Measurements from ENCODE around the gene NR6A1.

GRCh38 chr9:124749781-124750180 is 21.3 kb downstream of the NR6A1 start:
- no peak for TF ChIP-seq ZNF561 (tag by site-specific recombination; IDR thresholded peaks at IDR 0.05; ENCODE audit: borderline replicate concordance)
- TF ChIP-seq TCF7L2 (IDR thresholded peaks at IDR 0.05; ENCODE audit: borderline replicate concordance, low read depth, low read length), result no peak
- no peak for TF ChIP-seq ZBTB21 (tag by site-specific recombination; IDR thresholded peaks at IDR 0.05)
- TF ChIP-seq ZNF114 (tag by site-specific recombination; IDR thresholded peaks at IDR 0.05), result no peak
- TF ChIP-seq, protein P1, sequence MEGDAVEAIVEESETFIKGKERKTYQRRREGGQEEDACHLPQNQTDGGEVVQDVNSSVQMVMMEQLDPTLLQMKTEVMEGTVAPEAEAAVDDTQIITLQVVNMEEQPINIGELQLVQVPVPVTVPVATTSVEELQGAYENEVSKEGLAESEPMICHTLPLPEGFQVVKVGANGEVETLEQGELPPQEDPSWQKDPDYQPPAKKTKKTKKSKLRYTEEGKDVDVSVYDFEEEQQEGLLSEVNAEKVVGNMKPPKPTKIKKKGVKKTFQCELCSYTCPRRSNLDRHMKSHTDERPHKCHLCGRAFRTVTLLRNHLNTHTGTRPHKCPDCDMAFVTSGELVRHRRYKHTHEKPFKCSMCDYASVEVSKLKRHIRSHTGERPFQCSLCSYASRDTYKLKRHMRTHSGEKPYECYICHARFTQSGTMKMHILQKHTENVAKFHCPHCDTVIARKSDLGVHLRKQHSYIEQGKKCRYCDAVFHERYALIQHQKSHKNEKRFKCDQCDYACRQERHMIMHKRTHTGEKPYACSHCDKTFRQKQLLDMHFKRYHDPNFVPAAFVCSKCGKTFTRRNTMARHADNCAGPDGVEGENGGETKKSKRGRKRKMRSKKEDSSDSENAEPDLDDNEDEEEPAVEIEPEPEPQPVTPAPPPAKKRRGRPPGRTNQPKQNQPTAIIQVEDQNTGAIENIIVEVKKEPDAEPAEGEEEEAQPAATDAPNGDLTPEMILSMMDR (tag by site-specific recombination; IDR thresholded peaks at IDR 0.05), result no peak
- TF ChIP-seq ZNF174 (tag by site-specific recombination; IDR thresholded peaks at IDR 0.05), result no peak
- TF ChIP-seq ZNF626 (tag by site-specific recombination; IDR thresholded peaks at IDR 0.05), result no peak
- TF ChIP-seq, protein P2, sequence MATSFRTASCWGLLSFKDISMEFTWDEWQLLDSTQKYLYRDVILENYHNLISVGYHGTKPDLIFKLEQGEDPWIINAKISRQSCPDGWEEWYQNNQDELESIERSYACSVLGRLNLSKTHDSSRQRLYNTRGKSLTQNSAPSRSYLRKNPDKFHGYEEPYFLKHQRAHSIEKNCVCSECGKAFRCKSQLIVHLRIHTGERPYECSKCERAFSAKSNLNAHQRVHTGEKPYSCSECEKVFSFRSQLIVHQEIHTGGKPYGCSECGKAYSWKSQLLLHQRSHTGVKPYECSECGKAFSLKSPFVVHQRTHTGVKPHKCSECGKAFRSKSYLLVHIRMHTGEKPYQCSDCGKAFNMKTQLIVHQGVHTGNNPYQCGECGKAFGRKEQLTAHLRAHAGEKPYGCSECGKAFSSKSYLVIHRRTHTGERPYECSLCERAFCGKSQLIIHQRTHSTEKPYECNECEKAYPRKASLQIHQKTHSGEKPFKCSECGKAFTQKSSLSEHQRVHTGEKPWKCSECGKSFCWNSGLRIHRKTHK (tag by site-specific recombination; IDR thresholded peaks at IDR 0.05), result no peak
- TF ChIP-seq YY1 (tag by site-specific recombination; IDR thresholded peaks at IDR 0.05), result no peak
- TF ChIP-seq, protein P3, sequence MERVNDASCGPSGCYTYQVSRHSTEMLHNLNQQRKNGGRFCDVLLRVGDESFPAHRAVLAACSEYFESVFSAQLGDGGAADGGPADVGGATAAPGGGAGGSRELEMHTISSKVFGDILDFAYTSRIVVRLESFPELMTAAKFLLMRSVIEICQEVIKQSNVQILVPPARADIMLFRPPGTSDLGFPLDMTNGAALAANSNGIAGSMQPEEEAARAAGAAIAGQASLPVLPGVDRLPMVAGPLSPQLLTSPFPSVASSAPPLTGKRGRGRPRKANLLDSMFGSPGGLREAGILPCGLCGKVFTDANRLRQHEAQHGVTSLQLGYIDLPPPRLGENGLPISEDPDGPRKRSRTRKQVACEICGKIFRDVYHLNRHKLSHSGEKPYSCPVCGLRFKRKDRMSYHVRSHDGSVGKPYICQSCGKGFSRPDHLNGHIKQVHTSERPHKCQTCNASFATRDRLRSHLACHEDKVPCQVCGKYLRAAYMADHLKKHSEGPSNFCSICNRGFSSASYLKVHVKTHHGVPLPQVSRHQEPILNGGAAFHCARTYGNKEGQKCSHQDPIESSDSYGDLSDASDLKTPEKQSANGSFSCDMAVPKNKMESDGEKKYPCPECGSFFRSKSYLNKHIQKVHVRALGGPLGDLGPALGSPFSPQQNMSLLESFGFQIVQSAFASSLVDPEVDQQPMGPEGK (tag by site-specific recombination; IDR thresholded peaks at IDR 0.05), result no peak
- TF ChIP-seq, protein P4, sequence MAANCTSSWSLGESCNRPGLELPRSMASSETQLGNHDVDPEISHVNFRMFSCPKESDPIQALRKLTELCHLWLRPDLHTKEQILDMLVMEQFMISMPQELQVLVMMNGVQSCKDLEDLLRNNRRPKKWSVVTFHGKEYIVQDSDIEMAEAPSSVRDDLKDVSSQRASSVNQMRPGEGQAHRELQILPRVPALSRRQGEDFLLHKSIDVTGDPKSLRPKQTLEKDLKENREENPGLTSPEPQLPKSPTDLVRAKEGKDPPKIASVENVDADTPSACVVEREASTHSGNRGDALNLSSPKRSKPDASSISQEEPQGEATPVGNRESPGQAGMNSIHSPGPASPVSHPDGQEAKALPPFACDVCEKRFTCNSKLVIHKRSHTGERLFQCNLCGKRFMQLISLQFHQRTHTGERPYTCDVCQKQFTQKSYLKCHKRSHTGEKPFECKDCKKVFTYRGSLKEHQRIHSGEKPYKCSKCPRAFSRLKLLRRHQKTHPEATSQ (tag by site-specific recombination; IDR thresholded peaks at IDR 0.05), result no peak

All from HEK293 (cell line).